Small intestine (tissue), 7 donors: ENCODE data around the gene SLC7A10. TPM values are rescaled to one million over a fixed set of nuclear protein-coding genes. Genes with fewer than 3 reads are reported as not detected.

Source experiments
- DNase-seq, 2 donors: peaks; one replicate each; pipeline versions ENCODE4 v3.0.0 to v3.0.0-alpha.2; 2013
- FAIRE-seq: peaks from 2 replicates; lab custom pipeline; 2012; peaks lifted over from hg19 to GRCh38; lab: Jason Lieb, UNC
- H3K27ac ChIP-seq, 3 donors: one replicate each; pipeline ENCODE4 v1.5.1; 2013; ENCODE audit warnings: low read length in 2 of 3, mild to moderate bottlenecking in 2 of 3, control low read depth in 1 of 3, inconsistent platforms in 1 of 3, low read depth in 1 of 3, moderate library complexity in 1 of 3
- H3K27me3 ChIP-seq, 3 donors: one replicate each; pipeline ENCODE4 v1.6.1; 2013; ENCODE audit warnings: low read length in 3 of 3, inconsistent platforms in 1 of 3; ENCODE audit not compliant: control insufficient read depth in 3 of 3, insufficient read depth in 3 of 3
- H3K36me3 ChIP-seq, 3 donors: one replicate each; pipeline ENCODE4 v1.6.1; 2013; ENCODE audit warnings: low read length in 3 of 3, inconsistent platforms in 1 of 3, low read depth in 1 of 3, mild to moderate bottlenecking in 1 of 3, moderate library complexity in 1 of 3; ENCODE audit not compliant: control insufficient read depth in 3 of 3, insufficient read depth in 2 of 3
- H3K4me1 ChIP-seq, 3 donors: one replicate each; pipeline ENCODE4 v1.6.1; 2013; ENCODE audit warnings: low read length in 2 of 3, inconsistent platforms in 1 of 3, low read depth in 1 of 3, mild to moderate bottlenecking in 1 of 3, moderate library complexity in 1 of 3; ENCODE audit not compliant: control insufficient read depth in 3 of 3, insufficient read depth in 2 of 3
- H3K4me3 ChIP-seq, 3 donors: one replicate each; pipeline ENCODE4 v1.5.1; 2013; ENCODE audit warnings: low read length in 3 of 3, control low read depth in 1 of 3, inconsistent platforms in 1 of 3, low read depth in 1 of 3, mild to moderate bottlenecking in 1 of 3, moderate library complexity in 1 of 3
- H3K9me3 ChIP-seq, 2 donors: one replicate each; pipeline ENCODE4 v1.6.1; 2013; ENCODE audit warnings: low read depth in 1 of 2, low read length in 1 of 2; ENCODE audit not compliant: control insufficient read depth in 2 of 2, insufficient read depth in 1 of 2
- WGBS, 3 donors: extraction: QIAGEN DNeasy Blood & Tissue Kit; methylation state at CpG; one replicate each; pipeline ENCODE4 v1.1.7; 2013; 5-methylcytosine and 5-hydroxymethylcytosine counted together
- polyA plus RNA-seq, 4 donors: library from polyadenylated mRNA; stranded (reverse) in 3 of 4; unstranded in 1 of 4; fragments of 200-250 nt in 3 of 4; fragments of 120-200 nt in 1 of 4; gene quantifications; one replicate each; pipeline versions ENCODE4 v1.2.1 to v1.2.3, GENCODE V29; 2013
- donor health status: healthy with polysubstance abuse.
- donor health status: control.
- donor health status: control.
- donor health status: Bipolar disorder and iron deficiency.
- donor health status: healthy.

The SLC7A10 gene
- polyA plus RNA-seq, 4 donors = 1.4 to 16.0 TPM; not detected in 2

DNA sequence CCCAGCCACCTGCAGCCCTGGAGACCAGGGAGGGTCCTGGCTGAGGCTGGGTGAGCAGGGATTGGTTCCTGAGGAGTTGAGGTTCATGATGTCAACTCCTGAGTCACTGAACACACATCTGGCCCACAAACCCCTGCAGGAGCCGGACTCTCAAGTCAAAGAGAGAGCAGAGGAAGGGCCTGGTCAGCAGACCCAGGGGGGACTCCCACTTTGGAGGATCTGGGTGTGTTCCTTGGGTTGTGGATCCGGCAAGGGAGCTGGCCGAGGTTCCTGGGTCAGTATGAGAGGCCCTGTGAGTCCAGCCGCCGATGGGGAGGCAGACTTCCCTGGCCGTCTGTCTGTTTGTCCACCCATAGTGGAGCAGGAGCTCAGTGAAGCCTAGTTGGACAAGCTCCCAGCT lies 4.0 kb downstream of the SLC7A10 start:
- Histone ChIP-seq H3K4me3 (no peak overlapping the region), H3K27ac (no peak overlapping the region), H3K9me3 (no peaks in the 10 kb centered on the region), H3K27me3 (peaks cover 3 to 22% (median 22%) of the 10 kb centered on the region in 3 donors), H3K4me1 (peaks cover 0 to 8% (median 0%) of the 10 kb centered on the region in 3 donors), H3K36me3 (peaks cover 0 to 3% (median 0%) of the 10 kb centered on the region in 3 donors)
- no peak for DNase-seq
- WGBS, 3 donors = 76 to 80% (median 77%) methylated on average over 6 of the region's 6 CpGs
- no peak for FAIRE-seq

DNA sequence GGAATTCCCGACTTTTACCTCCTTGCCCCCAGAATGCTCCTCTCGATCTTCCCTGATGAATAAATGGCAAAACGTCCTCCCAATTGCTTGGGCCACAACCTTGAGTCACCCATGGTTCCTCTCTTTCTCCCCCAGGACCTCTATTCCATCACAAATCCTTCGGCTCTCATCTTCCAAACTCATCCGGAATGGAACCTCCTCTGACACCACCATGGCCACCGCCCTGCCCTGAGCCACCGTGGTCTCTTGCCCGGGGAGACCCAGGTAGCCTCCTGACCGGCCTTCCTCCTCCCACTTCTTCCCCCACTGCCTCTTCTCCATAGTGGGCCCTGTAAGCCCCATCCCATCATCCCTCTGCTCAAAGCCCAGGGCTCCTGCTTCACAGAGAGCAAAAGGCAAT lies 4.9 kb downstream of the SLC7A10 start:
- Histone ChIP-seq H3K9me3 (no peaks in the 10 kb centered on the region), H3K4me3 (no peak overlapping the region), H3K36me3 (peaks cover 0 to 3% (median 0%) of the 10 kb centered on the region in 3 donors), H3K4me1 (peaks cover 0 to under 1% (median 0%) of the 10 kb centered on the region in 3 donors), H3K27me3 (peaks cover 3 to 16% (median 13%) of the 10 kb centered on the region in 3 donors), H3K27ac (no peak overlapping the region)
- WGBS, 3 donors = 78 to 86% (median 85%) methylated on average over 9 of the region's 9 CpGs
- FAIRE-seq (no peak), DNase-seq (no peak)

DNA sequence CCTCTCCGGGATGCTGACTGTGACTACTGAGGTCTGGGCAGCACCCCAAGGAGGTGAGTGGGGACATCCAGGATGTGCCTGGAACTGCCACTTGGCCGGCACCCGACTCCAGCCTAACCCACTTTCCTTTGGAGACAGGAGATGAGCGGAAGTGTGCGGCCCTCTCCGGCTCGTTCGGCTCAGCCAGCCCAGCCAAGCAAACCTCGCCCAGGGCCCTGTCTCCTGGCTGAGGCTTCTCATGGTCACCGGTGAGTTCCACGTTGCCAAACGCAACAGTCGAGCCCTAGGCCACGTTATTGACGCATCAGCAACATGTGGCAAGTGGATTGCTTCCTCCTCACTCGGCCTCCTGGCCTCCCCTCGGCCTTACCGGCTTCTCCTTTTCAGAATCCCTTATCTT lies 5.5 kb downstream of the SLC7A10 start:
- 81 to 89% (median 86%) methylated on average over 17 to 18 of the region's 18 CpGs for WGBS, 3 donors
- peaks cover 3 to 12% (median 11%) of the 10 kb centered on the region in 3 donors for H3K27me3 ChIP-seq

DNA sequence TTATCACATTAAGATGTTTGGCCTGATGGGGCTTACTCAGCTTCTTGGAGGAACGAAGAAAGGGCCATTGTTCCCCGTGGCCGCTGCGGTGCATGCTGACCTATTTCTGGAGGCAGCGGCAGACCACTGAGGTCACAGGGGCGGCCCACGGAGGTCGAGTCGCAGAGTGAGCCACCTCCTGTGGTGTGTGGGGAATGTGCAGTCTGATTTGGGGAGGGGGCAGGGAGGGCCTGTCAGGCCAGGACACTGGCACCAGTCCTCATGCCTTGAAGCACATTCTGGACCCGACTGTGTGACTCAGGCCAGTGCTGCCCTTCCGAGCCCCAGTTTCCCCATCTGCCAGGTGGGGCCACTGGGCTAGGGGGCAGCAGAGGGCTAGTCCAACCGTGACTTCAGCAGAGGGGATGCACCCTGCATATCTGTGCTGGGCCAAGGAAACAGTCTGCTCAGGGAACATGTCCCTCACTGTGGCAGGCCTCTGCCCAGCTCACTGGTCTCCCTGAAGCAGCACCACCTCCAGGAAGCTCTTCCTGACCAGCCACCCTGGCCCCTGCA lies 6.3 kb downstream of the SLC7A10 start:
- DNase-seq (no peak), FAIRE-seq (no peak)

More for the DNA sequence above, 5.5 kb downstream of the SLC7A10 start:
- no peak for FAIRE-seq
- no peak overlapping the region for H3K4me3 ChIP-seq
- H3K27ac ChIP-seq = no peak overlapping the region
- peaks cover 0 to 3% (median 0%) of the 10 kb centered on the region in 3 donors for H3K36me3 ChIP-seq
- no peaks in the 10 kb centered on the region for H3K9me3 ChIP-seq
- DNase-seq = no peak
- no peaks in the 10 kb centered on the region for H3K4me1 ChIP-seq

DNA sequence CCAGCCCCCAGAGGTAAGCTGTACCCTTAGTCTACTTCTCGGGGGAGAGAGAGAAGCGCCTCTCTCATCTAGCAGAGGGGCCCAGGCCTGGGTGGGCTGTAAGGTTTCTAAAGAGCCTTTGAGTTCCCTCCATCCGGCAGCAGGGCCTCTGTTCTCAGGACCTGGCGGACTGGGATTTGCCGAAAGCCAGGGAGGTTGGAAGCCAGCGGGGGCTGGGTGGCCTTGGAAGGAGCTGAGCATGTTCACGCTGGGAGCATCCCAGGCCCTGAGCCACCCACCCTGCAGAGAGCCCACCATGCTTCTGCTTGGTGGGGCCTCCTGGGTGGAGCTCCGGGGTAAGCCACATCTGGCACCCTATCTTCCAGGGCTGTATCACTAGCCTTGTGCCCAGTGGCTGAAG lies 7.8 kb downstream of the SLC7A10 start:
- H3K27me3 ChIP-seq = no peaks in the 10 kb centered on the region
- FAIRE-seq = no peak
- no peaks in the 10 kb centered on the region for H3K9me3 ChIP-seq
- no peak overlapping the region for H3K27ac ChIP-seq
- peaks cover 0 to 3% (median 0%) of the 10 kb centered on the region in 3 donors for H3K36me3 ChIP-seq
- WGBS, 3 donors = 83 to 88% (median 87%) methylated on average over 8 of the region's 8 CpGs
- DNase-seq = no peak
- no peak overlapping the region for H3K4me3 ChIP-seq
- H3K4me1 ChIP-seq = no peaks in the 10 kb centered on the region

More for the DNA sequence above, 6.3 kb downstream of the SLC7A10 start:
- Histone ChIP-seq H3K27ac (no peak overlapping the region), H3K27me3 (peaks cover 0 to 5% (median 5%) of the 10 kb centered on the region in 3 donors), H3K4me3 (no peak overlapping the region), H3K9me3 (no peaks in the 10 kb centered on the region), H3K4me1 (no peaks in the 10 kb centered on the region), H3K36me3 (peaks cover 0 to 3% (median 0%) of the 10 kb centered on the region in 3 donors)
- 58 to 65% (median 60%) methylated on average over 12 of the region's 12 CpGs for WGBS, 3 donors

DNA sequence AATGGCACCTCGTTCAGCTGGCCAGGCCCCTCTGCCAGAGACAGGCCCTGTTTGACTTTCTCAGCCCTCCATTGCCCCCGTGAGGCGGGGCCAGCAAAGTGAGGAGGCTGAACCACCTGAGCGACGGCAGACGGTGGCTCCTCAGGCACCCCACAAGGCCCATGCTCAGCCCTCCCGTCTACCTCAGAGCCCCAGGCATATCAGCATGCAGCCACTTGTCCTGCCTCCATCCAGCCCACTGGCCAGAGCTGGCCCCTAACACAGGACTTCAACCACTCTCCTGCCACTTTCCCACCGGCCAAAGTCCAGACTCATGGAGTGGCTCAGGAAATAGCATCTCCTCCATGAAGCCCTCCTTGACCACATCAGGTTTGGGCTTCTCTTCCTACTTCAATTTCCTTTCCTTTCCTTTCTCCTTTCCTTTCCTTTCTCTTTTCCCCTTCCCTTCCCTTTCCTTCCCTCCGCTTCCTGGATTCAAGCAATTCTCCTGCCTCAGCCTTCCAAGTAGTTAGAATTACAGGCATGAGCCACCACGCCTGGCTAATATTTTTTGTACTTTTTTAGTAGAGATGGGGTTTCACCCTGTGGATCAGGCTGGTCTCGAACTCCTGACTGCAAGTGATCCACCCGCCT lies 9.3 kb downstream of the SLC7A10 start:
- no peak for FAIRE-seq
- no peaks in the 10 kb centered on the region for H3K4me1 ChIP-seq
- H3K27me3 ChIP-seq = no peaks in the 10 kb centered on the region
- H3K36me3 ChIP-seq = peaks cover 0 to 3% (median 0%) of the 10 kb centered on the region in 3 donors
- no peak overlapping the region for H3K27ac ChIP-seq
- WGBS, 3 donors = 66 to 74% (median 71%) methylated on average over 11 to 12 of the region's 12 CpGs
- DNase-seq = no peak
- H3K4me3 ChIP-seq = no peak overlapping the region
- H3K9me3 ChIP-seq = no peaks in the 10 kb centered on the region

DNA sequence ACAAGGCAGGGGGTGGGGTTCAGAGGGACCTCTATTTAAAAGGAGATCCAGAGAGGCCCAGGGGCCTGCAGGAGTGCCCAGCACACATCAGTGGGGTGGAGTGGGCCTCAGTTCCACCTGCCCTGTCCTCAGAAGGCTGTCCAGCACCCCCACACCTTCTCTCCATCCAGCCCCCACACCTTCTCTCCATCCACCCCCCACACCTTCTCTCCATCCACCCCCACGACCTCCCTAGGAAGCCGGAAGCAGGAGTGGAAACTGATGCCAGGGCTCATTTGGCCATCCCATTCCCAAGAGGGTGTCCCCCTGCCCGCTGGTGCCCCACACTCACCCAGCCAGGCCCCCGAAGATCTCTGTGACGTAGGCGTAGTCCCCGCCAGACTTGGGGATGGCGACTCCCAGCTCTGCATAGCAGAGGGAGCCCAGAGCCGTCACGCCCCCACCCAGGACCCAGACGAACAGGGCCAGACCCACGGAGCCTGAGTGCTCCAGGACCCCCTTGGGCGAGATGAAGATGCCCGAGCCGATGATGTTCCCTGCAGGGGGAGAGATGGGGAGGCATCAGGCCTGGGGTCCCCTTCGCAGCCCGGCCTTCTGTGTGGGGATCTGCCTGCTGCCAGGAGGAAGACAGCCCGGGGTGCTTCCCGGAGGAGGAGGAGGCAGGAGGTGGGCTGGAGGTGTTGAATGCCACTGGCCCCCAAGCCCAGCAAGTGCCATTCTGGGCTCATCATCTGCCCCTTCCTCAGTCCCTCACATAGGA lies 10.0 kb downstream of the SLC7A10 start:
- Histone ChIP-seq H3K27ac (no peak overlapping the region), H3K4me1 (no peaks in the 10 kb centered on the region), H3K27me3 (no peaks in the 10 kb centered on the region), H3K9me3 (no peaks in the 10 kb centered on the region), H3K4me3 (no peak overlapping the region), H3K36me3 (peaks cover 0 to 9% (median 0%) of the 10 kb centered on the region in 3 donors)
- WGBS, 3 donors = 91 to 94% (median 92%) methylated on average over 19 of the region's 19 CpGs
- DNase-seq (no peak), FAIRE-seq (no peak)

DNA sequence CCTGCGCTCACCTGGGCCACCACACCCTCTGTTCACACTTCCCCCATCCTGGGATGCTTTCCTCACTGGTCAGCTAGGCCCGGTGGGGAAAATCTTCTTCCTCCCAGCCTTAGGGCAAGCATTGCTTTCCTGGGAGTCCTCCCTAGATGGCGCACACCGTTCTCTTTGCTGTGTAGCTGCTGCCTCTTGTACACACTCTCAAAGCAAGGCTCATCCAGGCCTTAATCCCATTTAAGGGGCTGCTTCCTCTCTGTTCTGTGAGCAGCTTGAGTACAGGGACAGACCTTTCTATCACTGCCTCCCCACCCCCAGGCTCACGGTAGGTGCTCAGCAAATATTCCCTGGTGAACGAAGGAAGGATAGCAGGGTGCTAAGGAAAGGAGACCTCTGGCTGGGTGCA lies 11.1 kb downstream of the SLC7A10 start:
- Histone ChIP-seq H3K9me3 (no peaks in the 10 kb centered on the region), H3K4me1 (no peaks in the 10 kb centered on the region), H3K27me3 (no peaks in the 10 kb centered on the region), H3K36me3 (peaks cover 0 to 14% (median 0%) of the 10 kb centered on the region in 3 donors), H3K27ac (no peak overlapping the region), H3K4me3 (no peak overlapping the region)
- WGBS, 3 donors = 43 to 50% (median 44%) methylated on average over 6 of the region's 6 CpGs
- no peak for FAIRE-seq
- peak; percentile 24 to 39 for DNase-seq
